IMR-90 (cell line): ENCODE results near the gene OSBPL9.

Source experiments
- POLR2A ChIP-seq: IDR thresholded peaks from 2 replicates; pipeline ENCODE4 v1.6.1; 2012; ENCODE audit warnings: mild to moderate bottlenecking, low read depth, low read length
- TF ChIP-seq, protein P1 (sequence below): conservative IDR thresholded peaks from 2 replicates; pipeline ENCODE4 v1.5.1; 2012; ENCODE audit warnings: mild to moderate bottlenecking, low read depth, low read length, improper control_type of control experiment

DNA sequence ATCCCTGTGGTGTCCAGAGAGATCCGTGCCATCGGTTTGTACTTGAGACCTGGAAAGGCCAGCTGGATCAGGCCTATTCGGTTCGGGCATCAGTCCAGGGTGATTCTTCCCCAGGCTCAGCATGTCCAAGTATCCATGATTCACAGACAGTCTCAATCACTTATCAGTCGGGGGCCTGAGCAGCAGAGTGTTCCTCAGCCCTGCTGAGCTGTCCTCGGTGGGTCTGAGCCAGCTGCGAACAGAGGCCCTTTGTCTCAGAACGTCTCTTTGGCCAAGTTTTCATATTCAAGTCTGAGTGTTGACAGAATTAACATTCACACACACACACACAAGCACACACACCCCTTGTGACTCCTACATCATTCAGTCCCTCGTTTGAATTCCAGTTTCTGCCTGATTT, 33.4 kb upstream of the OSBPL9 start:
- TF ChIP-seq, protein P1, sequence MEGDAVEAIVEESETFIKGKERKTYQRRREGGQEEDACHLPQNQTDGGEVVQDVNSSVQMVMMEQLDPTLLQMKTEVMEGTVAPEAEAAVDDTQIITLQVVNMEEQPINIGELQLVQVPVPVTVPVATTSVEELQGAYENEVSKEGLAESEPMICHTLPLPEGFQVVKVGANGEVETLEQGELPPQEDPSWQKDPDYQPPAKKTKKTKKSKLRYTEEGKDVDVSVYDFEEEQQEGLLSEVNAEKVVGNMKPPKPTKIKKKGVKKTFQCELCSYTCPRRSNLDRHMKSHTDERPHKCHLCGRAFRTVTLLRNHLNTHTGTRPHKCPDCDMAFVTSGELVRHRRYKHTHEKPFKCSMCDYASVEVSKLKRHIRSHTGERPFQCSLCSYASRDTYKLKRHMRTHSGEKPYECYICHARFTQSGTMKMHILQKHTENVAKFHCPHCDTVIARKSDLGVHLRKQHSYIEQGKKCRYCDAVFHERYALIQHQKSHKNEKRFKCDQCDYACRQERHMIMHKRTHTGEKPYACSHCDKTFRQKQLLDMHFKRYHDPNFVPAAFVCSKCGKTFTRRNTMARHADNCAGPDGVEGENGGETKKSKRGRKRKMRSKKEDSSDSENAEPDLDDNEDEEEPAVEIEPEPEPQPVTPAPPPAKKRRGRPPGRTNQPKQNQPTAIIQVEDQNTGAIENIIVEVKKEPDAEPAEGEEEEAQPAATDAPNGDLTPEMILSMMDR, result no peak
- no peak for TF ChIP-seq POLR2A
